Transverse colon (tissue), 4 donors: ENCODE measurements around the gene DUSP23. TPM values are rescaled to one million over a fixed set of nuclear protein-coding genes. Genes with fewer than 3 reads are reported as not detected.

Experiments
- DNase-seq: peaks from one replicate; pipeline ENCODE4 v3.0.0-alpha.2; 2019
- H3K27ac ChIP-seq, 4 donors: fragments of 200-600 bp; sonication (generic); 2 replicates each; pipeline ENCODE4 v1.5.1; 2016 to 2018; ENCODE audit warnings: inconsistent platforms in 4 of 4
- H3K27me3 ChIP-seq: fragments of 200-600 bp; sonication (generic); 2 replicates; pipeline ENCODE4 v1.5.1; 2017; ENCODE audit warnings: inconsistent platforms
- H3K36me3 ChIP-seq, 4 donors: fragments of 200-600 bp; sonication (generic); 2 replicates each; pipeline ENCODE4 v1.5.1; 2017 to 2019; ENCODE audit warnings: inconsistent platforms in 4 of 4
- H3K4me1 ChIP-seq, 4 donors: fragments of 200-600 bp; sonication (generic); 2 replicates each; pipeline ENCODE4 v1.5.1; 2017 to 2020; ENCODE audit warnings: inconsistent platforms in 4 of 4
- H3K4me3 ChIP-seq, 4 donors: fragments of 200-600 bp; sonication (generic); 1 replicate in 1 of 4; 2 replicates in 3 of 4; pipeline versions ENCODE4 v1.5.1 to v1.6.1; 2017 to 2019; ENCODE audit warnings: inconsistent platforms in 4 of 4
- H3K9me3 ChIP-seq, 2 donors: fragments of 200-600 bp; sonication (generic); 2 replicates each; pipeline ENCODE4 v1.5.1; 2017 to 2019; ENCODE audit warnings: inconsistent platforms in 2 of 2
- EP300 ChIP-seq: sonication (generic); formaldehyde crosslinking; IDR thresholded peaks from one replicate; pipeline ENCODE4 v1.6.1; 2017; ENCODE audit warnings: antibody characterized with exemption, low read depth
- POLR2A ChIP-seq: fragments of 450-650 bp; IDR thresholded peaks from one replicate; pipeline ENCODE4 v1.6.1; 2016; ENCODE audit warnings: antibody characterized with exemption, mild to moderate bottlenecking, moderate library complexity
- POLR2AphosphoS5 ChIP-seq, 3 donors: sonication (generic); formaldehyde crosslinking; IDR thresholded peaks; one replicate each; pipeline ENCODE4 v1.6.1; 2016; ENCODE audit warnings: antibody characterized with exemption in 3 of 3
- WGBS, 2 donors: methylation state at CpG; one replicate each; pipeline ENCODE4 v1.1.5; 2018; ENCODE audit warnings: low coverage in 1 of 2; 5-methylcytosine and 5-hydroxymethylcytosine counted together
- in situ Hi-C, 4 donors: fragments of 200-750 bp; cut with MboI; loops; one replicate each; pipeline versions ENCODE4 v1.15.0 to v1.15.1; 2017; ENCODE audit warnings: low sequenced_read_pairs in 3 of 4, low pct_ligation_motif_present in 1 of 4, low pct_unique_long_range_greater_than_20kb in 1 of 4
- intact Hi-C: fragments of 100-400 bp; cut with DNase I; formaldehyde crosslinking; loops from one replicate; pipeline ENCODE4 v1.15.1; 2023; ENCODE audit warnings: low total_unique reads
- total RNA-seq, 4 donors: library from RNA; depleted of rRNA; stranded (reverse); fragments of >200 nt; gene quantifications; one replicate each; pipeline ENCODE4 v1.1.0, GENCODE V29; 2016
- TF ChIP-seq, protein P1 (sequence below), 5 experiments: fragments of 200-600 bp in 3 of 5; fragments of 450-650 bp in 2 of 5; sonication (generic) in 3 of 5; IDR thresholded peaks; 1 replicate in 2 of 5; 2 replicates in 3 of 5; pipeline ENCODE4 v1.5.1; 2016 to 2017; ENCODE audit warnings: antibody characterized with exemption in 5 of 5, inconsistent platforms in 3 of 5, mild to moderate bottlenecking in 2 of 5, moderate library complexity in 1 of 5

Gene DUSP23
- total RNA-seq, 4 donors from 2014 or later: 9.7 to 96.4 (median 72.3) TPM

DNA sequence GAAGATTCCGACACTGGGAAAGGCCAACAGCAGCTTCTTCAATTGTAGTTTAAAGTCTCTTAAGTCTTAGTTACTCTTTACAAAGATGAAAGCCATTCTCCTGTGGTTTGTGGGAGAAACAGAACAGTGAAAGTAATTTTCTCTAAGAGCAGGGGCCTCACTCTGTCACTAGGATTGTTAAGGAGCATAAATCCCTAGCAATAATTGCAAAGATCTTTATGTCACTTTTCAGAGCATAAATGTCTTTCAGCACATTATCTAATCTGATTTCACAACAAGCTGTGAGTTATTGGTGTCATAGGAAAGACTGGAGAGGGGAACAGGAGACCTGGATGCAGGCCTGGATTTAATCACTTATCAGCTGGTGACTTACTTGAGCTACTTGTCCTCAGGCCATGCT lies 32.4 kb upstream of the DUSP23 start:
- H3K27me3 ChIP-seq: no peaks in the 10 kb centered on the region
- H3K27ac ChIP-seq: no peak overlapping the region
- WGBS, 2 donors: 91% methylated on average over 1 of the region's 1 CpG; no CpG with 5 or more reads in 1 of the 2 donors
- H3K9me3 ChIP-seq: no peaks in the 10 kb centered on the region
- in situ Hi-C loops (no loop called here), intact Hi-C loops (no loop called here)
- peaks cover 0 to 10% (median 0%) of the 10 kb centered on the region in 4 donors for H3K4me1 ChIP-seq
- TF ChIP-seq POLR2AphosphoS5 (IDR thresholded peaks at IDR 0.05) (no peak), POLR2A (no peak), EP300 (no peak)
- TF ChIP-seq, protein P1, sequence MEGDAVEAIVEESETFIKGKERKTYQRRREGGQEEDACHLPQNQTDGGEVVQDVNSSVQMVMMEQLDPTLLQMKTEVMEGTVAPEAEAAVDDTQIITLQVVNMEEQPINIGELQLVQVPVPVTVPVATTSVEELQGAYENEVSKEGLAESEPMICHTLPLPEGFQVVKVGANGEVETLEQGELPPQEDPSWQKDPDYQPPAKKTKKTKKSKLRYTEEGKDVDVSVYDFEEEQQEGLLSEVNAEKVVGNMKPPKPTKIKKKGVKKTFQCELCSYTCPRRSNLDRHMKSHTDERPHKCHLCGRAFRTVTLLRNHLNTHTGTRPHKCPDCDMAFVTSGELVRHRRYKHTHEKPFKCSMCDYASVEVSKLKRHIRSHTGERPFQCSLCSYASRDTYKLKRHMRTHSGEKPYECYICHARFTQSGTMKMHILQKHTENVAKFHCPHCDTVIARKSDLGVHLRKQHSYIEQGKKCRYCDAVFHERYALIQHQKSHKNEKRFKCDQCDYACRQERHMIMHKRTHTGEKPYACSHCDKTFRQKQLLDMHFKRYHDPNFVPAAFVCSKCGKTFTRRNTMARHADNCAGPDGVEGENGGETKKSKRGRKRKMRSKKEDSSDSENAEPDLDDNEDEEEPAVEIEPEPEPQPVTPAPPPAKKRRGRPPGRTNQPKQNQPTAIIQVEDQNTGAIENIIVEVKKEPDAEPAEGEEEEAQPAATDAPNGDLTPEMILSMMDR (IDR thresholded peaks at IDR 0.05): no peak
- no peak overlapping the region for H3K4me3 ChIP-seq
- H3K36me3 ChIP-seq: no peaks in the 10 kb centered on the region
- DNase-seq: no peak

DNA sequence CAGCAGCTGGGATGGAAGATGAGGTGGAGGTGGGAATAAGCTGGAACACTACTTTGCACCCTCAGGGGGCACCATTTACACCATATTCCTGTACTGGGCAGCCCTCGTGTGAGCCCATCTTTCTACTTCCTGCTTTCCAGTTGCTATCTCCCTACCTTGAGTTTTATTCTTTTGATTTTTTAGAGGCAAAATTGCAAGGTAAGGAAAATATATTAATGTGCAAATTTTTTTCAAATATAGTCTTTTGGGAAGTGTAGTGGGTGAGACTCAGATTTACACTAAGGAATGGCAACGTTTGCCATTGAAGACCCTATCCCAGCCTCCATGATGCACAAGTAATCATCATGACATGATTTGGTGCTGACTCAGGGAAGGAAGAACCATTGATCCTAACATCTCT lies 31.1 kb upstream of the DUSP23 start:
- intact Hi-C loops (no loop called here), in situ Hi-C loops (no loop called here)
- H3K4me3 ChIP-seq: no peak overlapping the region
- no peaks in the 10 kb centered on the region for H3K9me3 ChIP-seq
- DNase-seq: no peak
- WGBS, 2 donors: 77 to 100% methylated on average over 2 of the region's 2 CpGs
- H3K36me3 ChIP-seq: no peaks in the 10 kb centered on the region
- peaks cover 5 to 16% (median 6%) of the 10 kb centered on the region in 4 donors for H3K4me1 ChIP-seq
- no peak overlapping the region for H3K27ac ChIP-seq
- TF ChIP-seq, protein P1 (IDR thresholded peaks at IDR 0.05): no peak
- no peak for TF ChIP-seq EP300
- TF ChIP-seq POLR2A: no peak
- no peak for TF ChIP-seq POLR2AphosphoS5 (IDR thresholded peaks at IDR 0.05)
- H3K27me3 ChIP-seq: no peaks in the 10 kb centered on the region

DNA sequence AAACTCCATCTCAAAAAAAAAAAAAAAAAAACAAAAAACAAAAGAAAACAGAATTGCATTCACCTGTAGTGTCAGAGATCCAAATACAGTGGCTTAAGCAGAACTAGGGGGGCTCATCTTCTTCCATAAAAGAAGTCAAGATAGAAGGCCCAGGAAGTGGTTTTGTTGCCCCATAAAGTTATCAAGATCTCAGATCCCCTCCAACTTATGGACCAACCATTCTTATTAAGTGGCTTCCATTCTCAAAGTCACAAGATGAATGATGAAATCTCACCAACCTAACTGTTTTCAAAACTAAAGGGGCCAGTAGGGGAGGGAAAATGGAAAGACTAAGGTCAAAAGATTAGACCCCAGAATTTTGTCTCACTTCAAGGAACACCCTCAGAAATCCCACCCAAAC lies 30.1 kb upstream of the DUSP23 start:
- H3K27ac ChIP-seq: no peak overlapping the region
- intact Hi-C loops: no loop called here
- H3K9me3 ChIP-seq: no peaks in the 10 kb centered on the region
- peaks cover 5 to 16% (median 6%) of the 10 kb centered on the region in 4 donors for H3K4me1 ChIP-seq
- H3K36me3 ChIP-seq: no peaks in the 10 kb centered on the region
- no peak overlapping the region for H3K4me3 ChIP-seq
- TF ChIP-seq POLR2AphosphoS5 (IDR thresholded peaks at IDR 0.05): no peak
- TF ChIP-seq POLR2A: no peak
- TF ChIP-seq, protein P1 (IDR thresholded peaks at IDR 0.05): no peak
- no peak for TF ChIP-seq EP300
- in situ Hi-C loops: no loop called here
- no peaks in the 10 kb centered on the region for H3K27me3 ChIP-seq
- DNase-seq: no peak

DNA sequence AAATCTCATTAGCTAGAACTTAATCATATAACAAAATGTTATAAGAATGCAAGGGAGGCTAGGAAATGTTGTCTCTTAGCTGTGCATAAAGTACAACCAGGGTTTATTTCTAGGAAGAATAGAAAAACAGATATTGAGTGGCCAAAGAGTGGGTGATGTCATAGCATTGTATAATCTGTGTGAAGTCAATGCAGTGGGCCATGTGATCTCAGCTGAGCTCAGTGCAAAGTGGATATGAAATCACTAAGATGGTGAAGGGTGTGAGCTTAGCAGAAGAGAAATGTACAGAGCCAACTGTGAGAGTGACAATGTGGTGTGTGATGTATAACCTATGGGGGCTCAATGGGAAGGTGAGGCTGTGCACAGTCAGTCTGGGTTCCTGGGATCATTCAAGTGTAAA lies 29.7 kb upstream of the DUSP23 start:
- in situ Hi-C loops: no loop called here
- no peak for TF ChIP-seq POLR2AphosphoS5 (IDR thresholded peaks at IDR 0.05)
- TF ChIP-seq, protein P1 (IDR thresholded peaks at IDR 0.05): no peak
- peaks cover 5 to 17% (median 6%) of the 10 kb centered on the region in 4 donors for H3K4me1 ChIP-seq
- no peaks in the 10 kb centered on the region for H3K27me3 ChIP-seq
- no peaks in the 10 kb centered on the region for H3K36me3 ChIP-seq
- H3K27ac ChIP-seq: no peak overlapping the region
- no peaks in the 10 kb centered on the region for H3K9me3 ChIP-seq
- intact Hi-C loops: no loop called here
- no peak overlapping the region for H3K4me3 ChIP-seq
- DNase-seq: no peak
